GM18517 (cell line): Measurements from ENCODE around the gene SERTAD1.
"Not testable (repeated sequence)": the region's sequence is repeated elsewhere in the genome, so short reads cannot be mapped to it uniquely, and the experiment has no call there.

Experiments
- ATAC-seq: cut with Tn5 transposase; IDR thresholded peaks from one replicate; pipeline ENCODE4 v1.9.1; 2021; ENCODE audit warnings: mild to moderate bottlenecking, moderate library complexity; ENCODE audit not compliant: unreplicated experiment

The SERTAD1 gene

GRCh38 chr19:40425450-40426287, at the start of gene SERTAD1:
Gene SERTAD1 (minus strand): TSS chr19:40425992. CDS start chr19:40423546, 2,446 bp downstream.
- peak; percentile 77 for ATAC-seq

- no peak for ATAC-seq
These were observed 48.9 kb upstream of the SERTAD1 start for GRCh38 chr19:40474737-40475136.

GRCh38 chr19:40472516-40472915, 46.7 kb upstream of the SERTAD1 start:
- ATAC-seq = no peak

GRCh38 chr19:40471111-40471510, 45.3 kb upstream of the SERTAD1 start:
- ATAC-seq = no peak

GRCh38 chr19:40469011-40469410, 43.2 kb upstream of the SERTAD1 start:
- no peak for ATAC-seq

- no peak for ATAC-seq
These were observed 41.4 kb upstream of the SERTAD1 start, which contains the start of gene SPTBN4 for GRCh38 chr19:40466985-40467734. Gene SPTBN4 (plus strand): TSS chr19:40467001. CDS start chr19:40472622, 5,621 bp downstream.

GRCh38 chr19:40466219-40466984, 40.6 kb upstream of the SERTAD1 start:
- peak; percentile 38 for ATAC-seq

- peak; percentile 86 for ATAC-seq
These were observed 39.9 kb upstream of the SERTAD1 start, which contains the start of gene BLVRB for GRCh38 chr19:40465557-40466218. Gene BLVRB (minus strand): TSS chr19:40465745. CDS start chr19:40465688, 57 bp downstream.

- ATAC-seq = no peak
These were observed 39.3 kb upstream of the SERTAD1 start for GRCh38 chr19:40465025-40465556.

GRCh38 chr19:40464059-40465024, 38.5 kb upstream of the SERTAD1 start:
- ATAC-seq = no peak

- not testable (repeated sequence) for ATAC-seq
These were observed 37.8 kb upstream of the SERTAD1 start for GRCh38 chr19:40463587-40464037.

GRCh38 chr19:40461669-40462221, 36.0 kb upstream of the SERTAD1 start:
- no peak for ATAC-seq

GRCh38 chr19:40460185-40460584, 34.4 kb upstream of the SERTAD1 start:
- no peak for ATAC-seq

- no peak for ATAC-seq
These were observed 32.8 kb upstream of the SERTAD1 start for GRCh38 chr19:40458597-40458974.

- no peak for ATAC-seq
These were observed 32.3 kb upstream of the SERTAD1 start for GRCh38 chr19:40457953-40458596.

- ATAC-seq = no peak
These were observed 31.3 kb upstream of the SERTAD1 start for GRCh38 chr19:40457048-40457447.

GRCh38 chr19:40453943-40454342, 28.2 kb upstream of the SERTAD1 start:
- ATAC-seq = not testable (repeated sequence)

- no peak for ATAC-seq
These were observed 27.5 kb upstream of the SERTAD1 start for GRCh38 chr19:40453151-40453735.
